Inflammatory macrophage treated with lipopolysaccharide for 4 hours (primary cell): ENCODE measurements around the gene UGT1A9.

Source experiments
- DNase-seq: peaks from one replicate; pipeline ENCODE4 v3.0.0-alpha.2; 2020

The UGT1A9 gene

DNA sequence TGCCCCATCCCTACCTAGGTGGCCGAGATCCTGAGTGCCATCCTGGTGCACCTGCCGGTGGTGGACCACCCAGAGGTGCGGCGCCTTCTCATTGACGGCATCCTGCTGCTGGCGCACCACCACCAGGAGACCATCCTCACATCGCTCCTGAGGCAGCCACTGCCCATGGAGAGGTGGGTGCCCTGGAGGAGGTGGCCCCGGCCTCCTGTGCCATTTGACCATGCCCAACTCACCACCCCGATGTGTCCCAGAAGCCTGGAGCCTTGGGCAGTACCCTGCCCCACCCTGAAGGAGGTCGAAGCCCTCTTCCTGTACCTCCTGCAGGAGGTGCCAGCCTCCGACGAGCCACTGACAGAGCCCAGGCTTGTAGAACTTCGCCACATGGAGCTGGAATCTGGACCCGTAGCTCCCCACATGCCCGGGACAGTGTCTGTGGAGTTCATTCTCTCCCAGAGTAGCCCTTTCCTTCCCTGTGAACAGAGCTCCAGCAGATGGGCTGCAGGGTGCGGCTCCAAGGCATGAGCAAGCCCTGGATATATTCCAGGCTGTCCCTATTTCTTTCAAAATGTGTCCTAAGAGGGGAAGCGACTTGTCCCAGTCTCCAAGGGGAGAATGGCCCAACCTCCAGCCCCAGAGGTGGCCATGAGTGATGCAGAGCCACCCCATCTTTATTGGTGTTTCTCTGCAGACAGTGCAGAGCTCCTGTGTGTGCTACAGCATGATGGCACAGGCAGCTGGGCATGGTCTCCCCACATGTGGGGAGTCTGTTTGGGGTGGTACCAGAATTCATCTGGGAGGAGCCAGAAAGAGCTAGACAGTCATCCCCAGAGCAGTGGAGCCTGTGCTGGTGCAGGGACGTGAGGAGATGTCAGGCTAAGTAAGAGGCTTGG lies 148.4 kb downstream of the UGT1A9 start:
- no peak for DNase-seq

DNA sequence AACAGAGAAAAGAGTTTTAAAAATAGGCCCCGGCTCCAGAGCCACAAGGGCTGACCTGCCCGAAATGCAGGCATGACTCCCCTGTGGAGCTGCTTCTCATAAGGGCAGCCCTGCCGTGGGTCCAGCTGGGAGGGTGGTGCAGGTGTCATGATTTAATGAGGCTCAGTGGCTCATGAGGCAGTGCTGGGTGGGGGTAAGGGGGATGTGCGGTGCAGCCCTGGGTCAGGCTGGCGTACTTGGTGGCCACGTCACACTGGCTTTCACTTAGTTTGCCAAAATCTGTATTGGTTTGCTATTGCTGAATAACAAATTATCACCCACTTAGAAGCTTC lies 149.0 kb downstream of the UGT1A9 start:
- no peak for DNase-seq

DNA sequence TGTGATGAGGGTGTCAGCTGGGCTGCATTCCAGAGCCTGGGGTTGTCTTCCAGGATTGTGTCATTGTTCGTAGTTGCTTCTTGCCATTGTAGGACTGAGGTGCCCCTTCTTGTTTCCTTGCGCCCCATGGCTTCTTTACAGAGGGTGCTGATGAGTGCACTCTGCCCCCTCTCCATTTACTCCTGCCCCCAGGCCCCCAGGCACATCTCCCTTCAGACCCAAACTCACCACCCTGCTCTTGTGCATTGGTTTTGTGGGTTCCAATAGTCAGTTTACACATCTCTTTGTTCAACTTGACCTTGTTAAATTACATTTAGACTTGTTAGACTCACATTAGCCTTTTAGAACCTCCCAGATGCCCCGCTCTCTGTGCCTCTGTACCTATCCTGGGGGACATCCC lies 149.5 kb downstream of the UGT1A9 start:
- DNase-seq: no peak

GRCh38 chr2:233821709-233822100 lies 150.0 kb downstream of the UGT1A9 start:
- DNase-seq: no peak

DNA sequence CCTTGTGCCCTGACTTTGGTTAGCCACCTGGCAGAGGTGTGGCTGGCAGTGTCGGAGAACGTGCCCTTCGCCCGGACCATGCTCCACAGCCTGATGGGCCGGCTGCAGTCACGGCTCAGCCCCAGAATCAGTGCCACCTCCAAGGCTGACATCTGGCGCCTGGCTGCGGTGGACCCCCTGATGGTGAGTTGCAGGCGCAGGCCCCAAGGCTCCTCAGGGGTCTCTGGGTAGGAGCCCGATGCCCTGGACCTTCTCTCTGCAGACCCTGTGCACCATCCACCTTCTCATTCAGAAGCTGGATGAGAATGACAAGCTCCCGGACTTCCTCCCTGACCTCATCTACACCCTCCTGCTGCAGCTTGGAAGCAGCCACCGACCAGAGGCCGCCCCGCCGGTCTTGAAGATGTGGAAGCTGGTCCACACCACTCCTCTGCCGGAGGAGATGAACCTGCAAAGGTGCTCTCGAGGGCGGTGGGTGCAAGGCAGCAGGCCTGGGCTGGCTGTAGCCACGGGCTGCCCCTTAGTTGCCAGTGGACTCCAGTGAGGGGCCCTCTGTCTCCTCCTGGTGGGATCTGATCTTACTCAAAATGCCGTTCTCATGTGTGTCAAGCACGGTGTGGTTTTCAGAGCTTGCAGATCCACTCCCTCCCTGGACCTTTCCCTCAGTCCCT lies 150.5 kb downstream of the UGT1A9 start:
- no peak for DNase-seq
